ENCODE data around the gene PARD6G.

DNA sequence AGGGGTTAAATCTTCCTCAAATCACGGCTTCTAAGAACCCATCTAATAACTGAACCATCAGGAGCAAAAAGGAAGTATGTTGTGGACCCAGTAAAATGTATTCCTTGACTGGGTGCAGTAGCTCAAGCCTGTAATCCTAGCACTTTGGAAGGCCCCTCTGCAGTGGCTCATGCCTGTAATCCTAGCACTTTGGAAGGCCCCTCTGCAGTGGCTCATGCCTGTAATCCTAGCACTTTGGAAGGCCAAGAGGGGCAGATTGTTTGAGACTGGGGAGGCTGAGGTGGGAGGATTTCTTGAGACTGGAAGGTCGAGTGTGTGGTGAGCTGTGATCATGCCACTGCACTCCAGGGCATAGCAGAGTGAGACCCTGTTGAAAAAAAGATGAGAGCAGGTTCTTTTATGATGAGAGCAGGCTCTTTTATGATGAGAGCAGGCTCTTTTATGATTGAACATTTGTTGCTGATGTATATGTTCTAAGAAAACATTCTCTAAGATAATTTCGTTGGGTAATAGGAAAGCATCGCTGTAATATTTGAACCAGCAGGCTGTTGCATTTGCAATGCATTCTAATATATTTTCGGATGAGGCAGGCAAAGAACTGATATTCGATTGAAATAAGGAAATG, 3.5 kb upstream of the PARD6G start:
- TF ChIP-seq EZH2 (IDR thresholded peaks at IDR 0.05; ENCODE audit: low read depth, unreplicated experiment): no peak
- TF ChIP-seq, protein P1, sequence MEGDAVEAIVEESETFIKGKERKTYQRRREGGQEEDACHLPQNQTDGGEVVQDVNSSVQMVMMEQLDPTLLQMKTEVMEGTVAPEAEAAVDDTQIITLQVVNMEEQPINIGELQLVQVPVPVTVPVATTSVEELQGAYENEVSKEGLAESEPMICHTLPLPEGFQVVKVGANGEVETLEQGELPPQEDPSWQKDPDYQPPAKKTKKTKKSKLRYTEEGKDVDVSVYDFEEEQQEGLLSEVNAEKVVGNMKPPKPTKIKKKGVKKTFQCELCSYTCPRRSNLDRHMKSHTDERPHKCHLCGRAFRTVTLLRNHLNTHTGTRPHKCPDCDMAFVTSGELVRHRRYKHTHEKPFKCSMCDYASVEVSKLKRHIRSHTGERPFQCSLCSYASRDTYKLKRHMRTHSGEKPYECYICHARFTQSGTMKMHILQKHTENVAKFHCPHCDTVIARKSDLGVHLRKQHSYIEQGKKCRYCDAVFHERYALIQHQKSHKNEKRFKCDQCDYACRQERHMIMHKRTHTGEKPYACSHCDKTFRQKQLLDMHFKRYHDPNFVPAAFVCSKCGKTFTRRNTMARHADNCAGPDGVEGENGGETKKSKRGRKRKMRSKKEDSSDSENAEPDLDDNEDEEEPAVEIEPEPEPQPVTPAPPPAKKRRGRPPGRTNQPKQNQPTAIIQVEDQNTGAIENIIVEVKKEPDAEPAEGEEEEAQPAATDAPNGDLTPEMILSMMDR (conservative IDR thresholded peaks at IDR 0.05; ENCODE audit: low read depth in 2 of 2): no peak
- no peak for TF ChIP-seq POLR2AphosphoS5 (IDR thresholded peaks at IDR 0.05; ENCODE audit: low read depth)
- no peak for TF ChIP-seq CREB1 (CRISPR knock-in tag; IDR thresholded peaks at IDR 0.05; ENCODE audit: low read depth)
- TF ChIP-seq EZH2phosphoT487 (IDR thresholded peaks at IDR 0.05; ENCODE audit: unreplicated experiment): no peak
